ENCODE results near the gene GLT1D1.

The GLT1D1 gene

DNA sequence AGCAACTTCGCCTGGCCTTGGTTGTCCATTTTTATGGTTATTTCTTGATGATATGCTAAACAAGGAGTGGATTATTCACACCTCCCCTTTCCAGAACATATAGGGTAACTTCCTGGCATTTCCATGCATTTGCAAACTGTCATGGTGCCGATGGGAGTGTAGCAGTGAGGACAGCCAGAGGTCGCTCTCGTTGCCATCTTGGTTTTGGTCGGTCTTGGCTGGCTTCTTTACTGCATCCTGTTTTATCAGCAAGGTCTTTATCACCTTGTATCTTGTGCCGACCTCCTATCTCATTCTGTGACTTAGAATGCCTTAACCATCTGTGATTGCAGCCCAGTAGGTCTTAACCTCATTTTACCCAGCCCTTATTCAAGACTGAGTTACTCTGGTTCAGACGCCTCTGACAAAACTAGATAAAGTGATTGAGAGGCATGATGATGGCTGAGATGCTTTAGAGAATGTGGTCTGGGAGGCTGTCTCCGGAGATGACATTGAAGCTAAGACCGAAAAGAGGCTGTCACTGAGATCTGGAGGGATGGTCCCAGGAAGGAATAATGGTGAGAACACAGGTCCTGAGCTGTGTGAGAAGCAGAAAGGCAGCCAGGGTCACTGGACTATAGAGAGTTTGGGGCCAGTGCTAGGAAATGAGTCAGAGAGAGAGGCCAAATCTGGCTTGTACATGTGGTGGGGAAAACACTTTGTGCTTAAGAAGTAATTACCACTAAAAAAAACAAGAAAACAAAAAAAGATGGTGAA lies 2.9 kb downstream of the GLT1D1 start:
- DNase-seq, result no peak

- DNase-seq, result no peak
These were observed 3.5 kb downstream of the GLT1D1 start for GRCh38 chr12:128856791-128857078.

DNA sequence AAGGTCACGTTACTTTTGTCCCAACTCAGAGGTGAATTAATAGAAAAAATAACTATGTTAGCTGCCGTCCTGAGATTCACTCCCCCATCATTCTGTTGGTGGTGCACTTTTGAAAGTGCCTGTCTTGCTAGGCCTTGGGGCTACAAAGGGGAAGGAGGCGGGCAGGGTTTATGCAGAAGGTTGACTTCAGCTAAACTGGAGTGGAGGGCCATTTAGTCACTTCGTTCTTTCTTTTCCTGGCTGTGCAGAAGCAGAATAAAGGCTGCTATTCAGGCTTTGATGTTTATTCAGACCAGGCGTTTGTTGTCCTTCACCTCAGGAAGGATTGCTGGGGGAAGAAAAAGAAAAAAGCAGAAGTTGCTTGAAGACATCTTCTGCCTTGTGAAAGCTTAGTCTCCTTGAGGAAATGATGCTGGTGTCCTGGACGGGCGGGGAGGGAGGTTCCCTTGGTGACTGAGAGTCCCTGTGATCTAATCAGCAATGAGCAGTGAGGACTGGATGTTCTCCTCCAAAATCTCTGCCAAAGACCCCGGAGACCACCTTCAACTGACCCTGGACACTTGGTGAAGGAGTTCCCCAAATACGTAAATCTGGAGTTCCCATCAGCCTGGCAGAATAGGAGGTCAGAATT lies 4.0 kb downstream of the GLT1D1 start:
- no peak for DNase-seq

DNA sequence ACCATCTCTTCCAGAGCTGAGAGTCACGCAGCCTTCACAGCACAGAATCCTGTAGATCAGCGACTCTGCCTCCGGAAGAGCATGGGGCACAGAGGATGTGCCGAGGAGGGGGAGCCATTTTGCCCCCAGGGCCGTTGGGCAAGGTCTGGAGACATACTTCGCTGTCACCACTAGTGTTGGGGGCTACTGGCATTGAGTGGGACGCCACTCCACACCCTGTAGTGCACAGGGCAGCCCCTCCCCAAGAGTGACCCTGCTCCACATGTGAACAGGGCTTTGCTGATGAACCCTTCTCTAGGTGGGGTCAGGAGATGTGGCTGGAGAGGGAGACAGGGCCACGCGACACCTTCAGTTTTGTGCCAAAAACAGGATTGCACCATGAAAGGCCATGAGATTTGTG lies 6.0 kb downstream of the GLT1D1 start:
- no peak for DNase-seq

GRCh38 chr12:128861226-128862016 lies 8.1 kb downstream of the GLT1D1 start:
- DNase-seq, result no peak

- DNase-seq, result no peak
These were observed 10.7 kb downstream of the GLT1D1 start for GRCh38 chr12:128863957-128864356.

- no peak for DNase-seq
These were observed 11.4 kb downstream of the GLT1D1 start for GRCh38 chr12:128864516-128865186.

DNA sequence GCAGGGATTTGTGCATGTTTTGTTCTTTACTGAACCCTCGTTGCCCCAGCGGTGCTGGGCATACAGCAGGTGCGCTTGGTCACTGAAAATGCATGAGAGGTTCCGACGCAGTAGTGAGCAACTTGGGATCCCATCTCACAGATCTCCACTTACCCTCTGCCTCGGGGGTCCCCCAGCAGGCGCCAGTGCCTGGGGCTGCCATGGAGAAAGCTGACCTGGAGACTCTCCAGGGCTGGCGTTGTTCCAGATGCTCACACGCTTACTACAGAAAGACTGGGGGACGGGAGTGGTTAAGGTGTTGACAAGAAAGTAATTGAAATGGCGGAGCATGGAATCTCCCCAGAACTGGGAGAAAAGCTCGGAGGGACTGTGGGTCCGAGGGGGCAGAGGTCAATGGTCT lies 14.2 kb downstream of the GLT1D1 start:
- DNase-seq, result no peak

DNA sequence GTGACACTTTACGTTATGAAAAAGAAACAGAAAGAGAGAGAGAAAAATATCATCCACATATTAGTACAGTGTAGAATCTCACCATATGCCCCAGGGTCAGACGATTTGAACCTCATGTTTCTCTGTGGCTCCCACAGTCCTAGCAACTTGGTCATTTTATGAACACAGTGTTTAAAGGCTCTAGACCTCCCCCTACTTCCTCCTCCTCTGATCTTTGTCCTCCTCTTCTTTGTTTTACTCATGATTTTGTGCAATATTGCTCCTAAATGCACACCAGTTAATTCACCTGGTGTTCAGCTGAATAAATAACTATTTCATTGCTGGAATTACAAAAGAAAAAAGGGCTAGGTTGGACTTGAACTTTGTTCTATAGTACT lies 18.2 kb downstream of the GLT1D1 start:
- no peak for DNase-seq

DNA sequence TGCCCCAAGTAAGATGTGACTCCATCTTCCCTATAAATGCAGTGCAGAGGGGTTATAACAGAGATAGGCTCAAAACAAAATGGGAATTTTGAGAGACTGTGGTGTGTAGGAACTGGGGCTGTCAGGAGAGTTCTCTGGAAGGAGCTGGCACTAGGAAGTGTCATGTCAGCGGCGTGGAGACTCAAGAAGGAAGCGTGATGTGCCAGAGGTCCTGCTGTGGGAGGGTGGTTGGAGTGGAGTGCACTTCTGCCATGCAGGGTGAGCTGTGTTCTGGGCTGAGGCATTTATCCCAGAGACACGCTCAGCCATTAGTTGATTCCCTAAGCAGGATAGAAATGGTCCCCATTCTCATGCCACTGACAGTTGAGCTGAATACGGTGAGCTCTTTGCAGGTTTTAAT lies 19.0 kb downstream of the GLT1D1 start:
- DNase-seq, result no peak

DNA sequence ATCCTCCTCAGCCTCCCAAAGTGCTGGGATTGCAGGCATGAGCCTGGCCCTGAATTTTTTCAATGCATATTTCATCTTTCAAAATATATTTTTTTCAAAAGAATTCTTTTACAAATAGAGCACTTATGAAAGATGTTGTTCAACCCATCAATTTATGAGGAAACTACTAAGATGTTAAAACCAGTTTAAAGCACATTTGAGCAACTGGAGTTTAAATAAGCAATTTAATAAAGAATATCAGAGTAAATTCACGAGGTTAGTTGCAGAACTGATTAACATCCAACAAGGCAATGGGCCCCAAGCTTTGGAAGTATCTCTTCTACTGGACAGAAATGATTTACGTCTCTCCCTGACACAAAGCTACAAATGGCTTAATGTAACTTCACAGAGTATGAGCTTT lies 23.3 kb downstream of the GLT1D1 start:
- DNase-seq, result no peak

DNA sequence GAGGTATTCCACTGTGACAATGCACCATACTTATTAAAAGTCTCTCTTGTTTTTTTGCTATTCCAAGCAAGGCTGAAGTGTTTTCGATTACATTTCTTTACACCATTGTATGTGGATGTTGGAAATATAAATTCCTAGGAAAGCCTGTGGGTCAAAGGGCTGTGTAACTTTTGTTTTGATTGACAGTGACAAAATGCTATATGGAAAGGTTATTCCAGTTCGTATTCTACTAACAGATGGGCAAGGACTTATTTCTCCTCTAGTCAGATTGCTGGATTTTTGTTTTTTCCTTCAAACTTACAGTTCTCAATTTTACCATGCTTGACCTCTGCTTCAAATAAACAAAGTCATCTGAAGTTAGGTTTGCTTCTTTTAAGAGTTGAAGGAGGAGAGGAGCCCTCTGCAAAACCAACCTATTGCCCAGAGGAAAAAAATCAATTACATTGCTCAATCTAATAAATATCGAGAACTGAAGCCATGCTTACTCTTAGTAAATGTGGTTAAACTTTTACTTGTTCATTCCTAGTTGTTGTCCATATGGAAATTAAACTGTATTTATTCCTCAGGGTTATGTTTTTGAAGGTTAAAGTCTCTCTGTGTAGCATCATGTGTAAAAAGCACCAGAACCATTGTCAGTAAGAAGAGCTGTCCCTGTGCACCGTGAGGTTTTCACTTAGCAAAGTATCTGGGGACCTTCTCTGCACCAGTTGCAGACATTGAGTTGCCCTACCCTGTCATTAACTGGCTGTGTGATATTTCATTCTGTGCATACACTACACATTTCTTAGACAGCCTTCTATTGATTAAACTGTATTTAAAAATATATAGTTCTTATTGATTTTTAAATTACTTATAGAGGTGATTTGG lies 26.9 kb downstream of the GLT1D1 start:
- no peak for DNase-seq

DNA sequence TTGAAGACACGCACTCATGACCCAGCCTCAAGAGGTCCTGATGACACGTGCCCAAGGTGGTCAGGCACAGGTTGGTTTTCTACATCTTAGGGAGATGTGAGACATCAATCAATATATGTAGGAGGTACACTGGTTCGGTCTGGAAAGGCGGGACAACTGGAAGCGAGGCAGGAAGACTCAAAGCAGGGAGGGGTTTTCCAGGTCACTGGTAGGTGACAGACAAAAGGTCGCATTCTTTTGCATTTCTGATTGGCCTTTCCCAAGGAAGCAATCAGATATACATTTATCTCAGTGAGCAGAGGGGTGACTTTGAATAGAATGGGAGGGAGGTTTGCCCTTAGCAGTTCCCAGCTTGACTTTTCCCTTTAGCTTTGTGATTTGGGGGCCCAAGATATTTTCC lies 38.6 kb downstream of the GLT1D1 start:
- no peak for DNase-seq

GRCh38 chr12:128903236-128903635 lies 50.0 kb downstream of the GLT1D1 start:
- DNase-seq, result no peak

DNA sequence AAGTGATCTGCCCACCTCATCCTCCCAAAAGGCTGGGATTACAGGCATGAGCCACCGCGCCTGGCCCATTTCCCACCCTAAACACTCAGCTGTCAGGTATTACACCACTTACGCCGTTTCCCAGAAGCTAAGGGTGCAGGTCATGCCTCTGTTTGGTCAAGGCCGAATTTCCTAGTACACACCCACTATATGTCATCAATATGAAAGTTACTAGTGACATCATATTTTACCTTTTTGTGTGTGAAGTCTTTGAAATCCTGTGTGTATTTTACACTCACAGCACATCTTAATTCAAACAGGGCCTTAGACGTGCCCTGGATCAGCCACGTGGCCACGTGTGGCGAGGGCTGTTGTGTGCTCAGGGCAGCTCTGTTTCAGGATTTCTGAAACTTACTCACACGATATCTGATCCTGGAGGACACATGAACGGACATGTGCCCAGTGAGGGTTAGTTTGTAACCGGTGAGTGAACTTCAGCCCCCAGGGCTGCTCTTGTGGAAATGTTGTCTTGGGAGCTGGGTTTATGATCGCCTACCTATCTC lies 51.8 kb downstream of the GLT1D1 start:
- no peak for DNase-seq

DNA sequence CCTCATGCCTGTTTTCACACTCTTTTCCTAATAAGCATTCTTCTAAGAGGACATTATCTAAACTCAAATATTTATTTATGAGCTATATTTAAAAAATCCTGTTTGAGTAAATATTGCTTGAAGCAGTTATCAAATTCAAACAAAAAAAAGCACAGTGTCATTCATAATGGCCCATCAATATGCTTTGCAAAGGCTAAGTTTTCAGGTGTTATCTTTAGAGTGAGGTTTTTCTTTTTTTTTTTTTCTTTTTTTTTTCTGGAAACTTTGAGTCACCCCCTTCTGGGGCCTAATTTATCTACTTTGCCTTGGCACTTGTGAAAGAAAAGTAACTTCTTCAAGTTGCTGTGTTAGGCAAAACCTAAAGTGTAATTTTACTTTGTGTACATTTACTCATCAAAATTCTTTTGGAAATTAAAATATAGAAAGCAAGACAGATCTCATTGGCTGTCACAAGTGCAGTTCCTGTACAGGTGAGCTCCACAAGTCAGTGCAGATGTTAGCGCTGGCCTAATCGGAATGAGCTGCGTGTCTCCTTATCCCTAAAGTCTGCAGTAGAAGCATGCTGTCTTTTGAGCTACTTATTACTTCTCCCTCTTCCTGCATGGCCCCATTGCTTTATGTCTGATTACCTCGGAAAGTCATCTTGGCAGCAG lies 53.3 kb downstream of the GLT1D1 start:
- DNase-seq, result no peak

- DNase-seq, result no peak
These were observed 55.0 kb downstream of the GLT1D1 start for GRCh38 chr12:128908254-128908653.

- DNase-seq, result no peak
These were observed 56.4 kb downstream of the GLT1D1 start for GRCh38 chr12:128909653-128910052.

DNA sequence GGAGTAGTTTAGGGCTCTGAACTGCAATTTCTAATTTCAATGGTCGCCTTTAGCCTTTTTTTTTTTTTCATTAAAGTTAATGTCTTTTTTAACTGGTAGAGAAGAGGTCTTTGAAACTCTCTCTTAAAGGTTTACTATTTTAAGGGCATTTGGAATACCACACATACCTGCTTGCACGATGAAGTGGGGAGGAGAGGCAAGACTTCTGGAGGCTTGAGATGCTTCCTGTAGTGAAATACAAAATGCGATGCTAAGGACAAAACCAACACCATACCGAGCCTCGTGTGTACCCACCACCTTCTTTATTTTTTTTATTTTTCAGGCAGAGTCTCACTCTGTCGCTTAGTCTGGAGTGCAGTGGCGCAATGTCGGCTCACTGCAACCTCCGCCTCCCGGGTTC lies 57.4 kb downstream of the GLT1D1 start:
- no peak for DNase-seq

DNA sequence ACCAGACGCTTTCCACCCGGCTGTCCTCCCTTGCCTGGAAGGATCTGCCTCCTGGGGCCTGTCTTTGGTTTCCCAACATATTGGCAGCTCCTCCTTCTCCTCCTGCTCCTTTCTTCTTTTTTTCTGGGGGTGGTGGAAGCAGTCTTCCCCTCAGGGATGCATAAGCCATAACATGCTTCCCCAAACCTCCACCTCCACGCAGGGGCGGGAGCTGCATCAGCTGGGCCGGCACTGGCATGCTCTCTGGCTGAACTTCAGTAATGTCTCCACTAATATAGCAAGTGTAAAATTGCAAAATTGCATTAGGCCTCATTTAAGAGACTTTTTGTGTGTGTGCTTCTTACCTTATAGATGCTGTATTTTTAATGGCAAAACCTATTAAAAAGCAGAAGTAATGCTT lies 58.6 kb downstream of the GLT1D1 start:
- no peak for DNase-seq

- peak; percentile 20 for DNase-seq
These were observed 61.8 kb downstream of the GLT1D1 start for GRCh38 chr12:128914908-128915563.
